HG02571 (cell line): ENCODE measurements around the gene TENT4A.

Experiments used
- ATAC-seq: cut with Tn5 transposase; IDR thresholded peaks from one replicate; pipeline ENCODE4 v1.9.1; 2021; ENCODE audit warnings: mild to moderate bottlenecking, moderate library complexity; ENCODE audit not compliant: unreplicated experiment

TENT4A gene

GRCh38 chr5:6730807-6731206 is 17.6 kb downstream of the TENT4A start:
- ATAC-seq: no peak

GRCh38 chr5:6731465-6732237 is 18.4 kb downstream of the TENT4A start:
- no peak for ATAC-seq

- no peak for ATAC-seq
Measured at GRCh38 chr5:6732634-6733410, 19.6 kb downstream of the TENT4A start.

GRCh38 chr5:6733411-6734242 is 20.4 kb downstream of the TENT4A start:
- no peak for ATAC-seq

GRCh38 chr5:6734243-6734700 is 21.0 kb downstream of the TENT4A start:
- ATAC-seq: no peak

- ATAC-seq: no peak
Measured at GRCh38 chr5:6734781-6735180, 21.5 kb downstream of the TENT4A start.

- no peak for ATAC-seq
Measured at GRCh38 chr5:6736106-6736505, 22.9 kb downstream of the TENT4A start.

GRCh38 chr5:6736524-6737042 is 23.4 kb downstream of the TENT4A start:
- peak; percentile 4 for ATAC-seq

GRCh38 chr5:6737043-6737941 is 24.1 kb downstream of the TENT4A start:
- peak; percentile 78 for ATAC-seq

GRCh38 chr5:6739603-6740002 is 26.4 kb downstream of the TENT4A start:
- ATAC-seq: no peak

GRCh38 chr5:6740586-6741150 is 27.4 kb downstream of the TENT4A start:
- no peak for ATAC-seq

- no peak for ATAC-seq
Measured at GRCh38 chr5:6742081-6742758, 29.0 kb downstream of the TENT4A start.

GRCh38 chr5:6743161-6743560 is 29.9 kb downstream of the TENT4A start:
- ATAC-seq: no peak

GRCh38 chr5:6744841-6745705 is 31.8 kb downstream of the TENT4A start:
- ATAC-seq: no peak

GRCh38 chr5:6745706-6746222 is 32.5 kb downstream of the TENT4A start:
- ATAC-seq: no peak

GRCh38 chr5:6746244-6746643 is 33.0 kb downstream of the TENT4A start:
- ATAC-seq: no peak

- ATAC-seq: no peak
Measured at GRCh38 chr5:6747103-6747502, 33.9 kb downstream of the TENT4A start.

GRCh38 chr5:6748142-6748541 is 34.9 kb downstream of the TENT4A start:
- no peak for ATAC-seq
